Measurements from ENCODE around the gene OR10G3. TPM values are rescaled to one million over a fixed set of nuclear protein-coding genes. Genes with fewer than 3 reads are reported as not detected.
A peak's percentile ranks its signal among the peaks of the same experiment; 100 is the strongest.

OR10G3 gene
- total RNA-seq, 1 experiment from 2014 or later, result not detected

DNA sequence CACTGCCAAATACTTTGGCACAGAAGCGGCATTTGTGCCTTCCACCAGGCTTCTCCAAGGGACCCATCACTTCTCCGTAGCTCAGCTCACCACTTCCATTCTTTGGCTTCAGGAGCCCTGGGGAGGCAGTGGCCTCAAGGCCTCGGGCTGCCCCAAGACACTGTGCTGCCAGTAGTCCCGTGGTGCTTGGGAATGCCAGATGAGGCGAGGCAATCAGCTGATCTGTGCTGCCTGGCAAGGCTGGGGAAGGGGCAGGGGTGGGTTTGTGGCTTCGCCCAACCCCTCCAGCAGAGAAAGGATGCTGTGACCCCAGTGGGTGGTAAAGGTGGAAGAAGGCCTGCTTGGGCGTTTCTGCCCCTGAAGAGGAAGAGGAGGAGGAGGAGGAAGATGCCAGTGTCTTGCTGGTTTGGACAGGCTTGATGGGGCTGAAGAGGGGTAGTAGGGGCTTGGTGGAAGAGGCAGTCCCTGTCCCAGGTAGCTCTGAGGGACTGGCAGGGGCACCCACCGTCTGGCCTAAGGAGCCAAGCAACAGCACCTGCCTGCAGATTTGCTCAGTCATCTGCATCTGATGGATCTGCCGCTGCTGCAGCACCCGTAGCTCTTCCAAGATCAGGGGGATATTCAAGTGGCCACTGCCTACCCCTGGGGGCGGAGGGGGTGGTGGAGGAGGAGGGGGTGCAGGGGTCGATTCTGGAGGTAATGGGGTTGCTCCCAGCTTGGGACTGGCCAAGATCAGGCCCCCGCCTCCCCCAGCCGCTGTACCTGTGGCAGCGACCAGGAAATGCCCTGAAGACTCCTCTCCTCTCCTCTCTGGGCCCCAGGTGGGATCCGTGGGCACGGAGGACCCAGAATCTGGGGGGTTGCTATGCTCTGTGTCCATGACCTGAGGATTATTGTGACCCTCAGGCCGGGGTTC is 55.0 kb downstream of the OR10G3 start:
- Histone ChIP-seq H3K56ac (ENCODE audit: insufficient read length, low read depth, low read length) (no peak overlapping the region), H3K18ac (ENCODE audit: insufficient read length, low read depth, low read length) (no peak overlapping the region), H3K4me1 (ENCODE audit: insufficient read depth, low read length) (peaks cover 18% of the 10 kb centered on the region; the same call in 1 of the 2 replicates), H4K20me1 (ENCODE audit: control insufficient read depth, insufficient read depth, insufficient read length) (no peaks in the 10 kb centered on the region), H4K8ac (replicated peaks; ENCODE audit: insufficient read length, low read depth, low read length) (no peak overlapping the region), H2AK5ac (ENCODE audit: insufficient read length, low read length) (no peak overlapping the region), H4K5ac (ENCODE audit: insufficient read length, low read depth, low read length) (no peak overlapping the region), H2BK120ac (ENCODE audit: low read depth, low read length, poor library complexity, severe bottlenecking) (no peak overlapping the region), H2AFZ (ENCODE audit: low read length) (no peak overlapping the region), H3K4ac (ENCODE audit: low read depth, low read length) (no peak overlapping the region), H3K79me1 (ENCODE audit: insufficient read depth, low read depth, low read length, poor library complexity, severe bottlenecking) (peaks cover 15% of the 10 kb centered on the region), H3K14ac (ENCODE audit: insufficient read depth, low read length) (no peak overlapping the region; the same call in 1 of the 2 replicates), H3K23me2 (ENCODE audit: insufficient read length, low read depth, low read length, poor library complexity, severe bottlenecking) (peaks cover 8% of the 10 kb centered on the region), H3K9ac (ENCODE audit: extremely low read depth, insufficient read length, low read length) (peak overlapping the region; percentile 54), H4K91ac (ENCODE audit: insufficient read length, low read depth, low read length) (no peak overlapping the region), H2BK15ac (ENCODE audit: low read depth, low read length) (no peak overlapping the region), H3K27ac (ENCODE audit: insufficient read length, low read depth, low read length) (no peak overlapping the region), H3K79me2 (ENCODE audit: insufficient read depth, low read length) (peaks cover 11% of the 10 kb centered on the region; the same call in 1 of the 2 replicates), H3K4me2 (ENCODE audit: insufficient read depth, insufficient read length, low read length) (peak overlapping the region; percentile 65), H2BK20ac (ENCODE audit: low read depth, low read length, poor library complexity, severe bottlenecking) (no peak overlapping the region), H3K9me3 (ENCODE audit: control insufficient read depth, low read depth, low read length) (no peaks in the 10 kb centered on the region), H2BK5ac (ENCODE audit: insufficient read length, low read length) (no peak overlapping the region), H3K27me3 (ENCODE audit: insufficient read depth, low read length) (no peaks in the 10 kb centered on the region), H2BK12ac (ENCODE audit: insufficient read length, low read depth, low read length) (no peak overlapping the region), H3K23ac (ENCODE audit: insufficient read length, low read depth, low read length) (no peak overlapping the region), H3T11ph (ENCODE audit: low read length) (no peak overlapping the region)
- Mint-ChIP-seq H3K9me3 (no peaks in the 10 kb centered on the region), H3K36me3 (ENCODE audit: insufficient read depth in 1 of 3, low read depth in 3 of 3) (peaks cover 47 to 74% (median 59%) of the 10 kb centered on the region in 3 experiments), H3K27ac (peak overlapping the region; percentile 97 to 100 (median 99)), H3K4me3 (peak overlapping the region; percentile 83 to 86), H3K27me3 (ENCODE audit: low read depth) (no peaks in the 10 kb centered on the region), H3K4me1 (peaks cover 75 to 77% of the 10 kb centered on the region in 2 experiments)
- TF ChIP-seq, protein P1, sequence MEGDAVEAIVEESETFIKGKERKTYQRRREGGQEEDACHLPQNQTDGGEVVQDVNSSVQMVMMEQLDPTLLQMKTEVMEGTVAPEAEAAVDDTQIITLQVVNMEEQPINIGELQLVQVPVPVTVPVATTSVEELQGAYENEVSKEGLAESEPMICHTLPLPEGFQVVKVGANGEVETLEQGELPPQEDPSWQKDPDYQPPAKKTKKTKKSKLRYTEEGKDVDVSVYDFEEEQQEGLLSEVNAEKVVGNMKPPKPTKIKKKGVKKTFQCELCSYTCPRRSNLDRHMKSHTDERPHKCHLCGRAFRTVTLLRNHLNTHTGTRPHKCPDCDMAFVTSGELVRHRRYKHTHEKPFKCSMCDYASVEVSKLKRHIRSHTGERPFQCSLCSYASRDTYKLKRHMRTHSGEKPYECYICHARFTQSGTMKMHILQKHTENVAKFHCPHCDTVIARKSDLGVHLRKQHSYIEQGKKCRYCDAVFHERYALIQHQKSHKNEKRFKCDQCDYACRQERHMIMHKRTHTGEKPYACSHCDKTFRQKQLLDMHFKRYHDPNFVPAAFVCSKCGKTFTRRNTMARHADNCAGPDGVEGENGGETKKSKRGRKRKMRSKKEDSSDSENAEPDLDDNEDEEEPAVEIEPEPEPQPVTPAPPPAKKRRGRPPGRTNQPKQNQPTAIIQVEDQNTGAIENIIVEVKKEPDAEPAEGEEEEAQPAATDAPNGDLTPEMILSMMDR (conservative IDR thresholded peaks at IDR 0.05), result no peak
- WGBS (ENCODE audit: extremely low coverage, insufficient read length, low lambda C conversion rate), result no CpG with 5 or more reads among the region's 18 CpGs
- no peak for DNase-seq

All from H9 (cell line).